Keratinocyte (primary cell): ENCODE measurements around the gene RAC2. TPM values are rescaled to one million over a fixed set of nuclear protein-coding genes. Genes with fewer than 3 reads are reported as not detected.

Experiments used
- DNase-seq: peaks from one replicate; pipeline ENCODE4 v3.0.0-alpha.2; 2011; ENCODE audit warnings: low read depth, missing footprints, low spot score
- FAIRE-seq: peaks from 2 replicates; lab custom pipeline; 2011; peaks lifted over from hg19 to GRCh38; lab: Jason Lieb, UNC
- H2AFZ ChIP-seq: 2 replicates; pipeline ENCODE4 v1.6.0; 2012; ENCODE audit warnings: low read length, control low read depth, inconsistent platforms; ENCODE audit not compliant: control insufficient read depth
- H3K27ac ChIP-seq: 2 replicates; pipeline ENCODE4 v1.5.1; 2011; ENCODE audit warnings: low read length; ENCODE audit not compliant: control insufficient read depth, insufficient read depth
- H3K27me3 ChIP-seq: 3 replicates; pipeline ENCODE4 v1.6.0; 2011; ENCODE audit warnings: low read length; ENCODE audit not compliant: control insufficient read depth, insufficient read depth; ENCODE audit errors: extremely low read depth
- H3K36me3 ChIP-seq, 2 experiments: 2 replicates in 1 of 2; 3 replicates in 1 of 2; pipeline ENCODE4 v1.5.1; 2011; ENCODE audit warnings: low read length in 2 of 2, mild to moderate bottlenecking in 1 of 2; ENCODE audit not compliant: control insufficient read depth in 2 of 2, insufficient read depth in 2 of 2; ENCODE audit errors: extremely low read depth in 1 of 2
- H3K4me1 ChIP-seq: 3 replicates; pipeline ENCODE4 v1.5.1; 2011; ENCODE audit warnings: low read length; ENCODE audit not compliant: control insufficient read depth, insufficient read depth; ENCODE audit errors: extremely low read depth
- H3K4me2 ChIP-seq: 3 replicates; pipeline ENCODE4 v1.6.0; 2011; ENCODE audit warnings: low read depth, low read length; ENCODE audit not compliant: control insufficient read depth, insufficient read depth; ENCODE audit errors: extremely low read depth
- H3K4me3 ChIP-seq, 3 experiments: fragments of 200-600 bp in 1 of 3; sonication (generic) in 1 of 3; 2 replicates in 2 of 3; 3 replicates in 1 of 3; pipeline ENCODE4 v1.5.1; 2011 to 2016; ENCODE audit warnings: low read length in 3 of 3, mild to moderate bottlenecking in 3 of 3, control low read depth in 2 of 3, inconsistent platforms in 1 of 3, low read depth in 1 of 3, mixed read lengths in 1 of 3, mixed run types in 1 of 3, moderate library complexity in 1 of 3; ENCODE audit not compliant: control insufficient read depth in 2 of 3, insufficient read depth in 2 of 3; ENCODE audit errors: extremely low read depth in 1 of 3
- H3K79me2 ChIP-seq: 2 replicates; pipeline ENCODE4 v1.6.0; 2012; ENCODE audit warnings: low read length; ENCODE audit not compliant: control insufficient read depth, insufficient read depth
- H3K9ac ChIP-seq: 3 replicates; pipeline ENCODE4 v1.6.0; 2011; ENCODE audit warnings: low read length; ENCODE audit not compliant: control insufficient read depth, insufficient read depth; ENCODE audit errors: extremely low read depth
- H3K9me1 ChIP-seq: 3 replicates; pipeline ENCODE4 v1.6.0; 2011; ENCODE audit warnings: low read length; ENCODE audit not compliant: control insufficient read depth, insufficient read depth; ENCODE audit errors: extremely low read depth
- H3K9me3 ChIP-seq: 2 replicates; pipeline ENCODE4 v1.5.1; 2012; ENCODE audit warnings: low read depth, low read length; ENCODE audit not compliant: control insufficient read depth
- H4K20me1 ChIP-seq: 3 replicates; pipeline ENCODE4 v1.6.0; 2011; ENCODE audit warnings: low read length; ENCODE audit not compliant: control insufficient read depth, insufficient read depth; ENCODE audit errors: extremely low read depth
- EZH2 ChIP-seq: IDR thresholded peaks from one replicate; pipeline ENCODE4 v1.6.1; 2012; ENCODE audit warnings: inconsistent platforms, mild to moderate bottlenecking, low read length, moderate library complexity
- dilution Hi-C: fragments of 300-500 bp; cut with MboI; formaldehyde crosslinking; loops from one replicate; pipeline ENCODE4 v1.7.0; 2020; ENCODE audit warnings: low sequenced_read_pairs; ENCODE audit not compliant: extremely low pct_ligation_motif_present
- polyA plus RNA-seq, 5 experiments: library from polyadenylated mRNA; depleted of rRNA in 3 of 5; stranded (reverse) in 3 of 5; stranded (forward) in 1 of 5; unstranded in 1 of 5; fragments of >200 nt; gene quantifications; 1 replicate in 1 of 5; 2 replicates in 3 of 5; 3 replicates in 1 of 5; pipeline versions ENCODE4 v1.2.1 to v1.2.3, GENCODE V29; 2011 to 2012; ENCODE audit warnings: missing spikeins in 2 of 5, low read depth in 1 of 5, low replicate concordance in 1 of 5
- TF ChIP-seq, protein P1 (sequence below), 3 experiments: IDR thresholded peaks in 1 of 3; conservative IDR thresholded peaks in 1 of 3; optimal IDR thresholded peaks in 1 of 3; 2 replicates in 2 of 3; 3 replicates in 1 of 3; pipeline versions ENCODE3 to v1.5.1; 2011; ENCODE audit warnings: low read length in 3 of 3, mild to moderate bottlenecking in 3 of 3, moderate library complexity in 2 of 3, control low read depth in 1 of 3, inconsistent platforms in 1 of 3; ENCODE audit not compliant: insufficient read depth in 2 of 3; ENCODE audit errors: extremely low read depth in 1 of 3

The RAC2 gene
- polyA plus RNA-seq, 1 donor (not counting 4 experiments of a cell fraction or from before 2014, with no cell fraction given): 78.6 TPM

DNA sequence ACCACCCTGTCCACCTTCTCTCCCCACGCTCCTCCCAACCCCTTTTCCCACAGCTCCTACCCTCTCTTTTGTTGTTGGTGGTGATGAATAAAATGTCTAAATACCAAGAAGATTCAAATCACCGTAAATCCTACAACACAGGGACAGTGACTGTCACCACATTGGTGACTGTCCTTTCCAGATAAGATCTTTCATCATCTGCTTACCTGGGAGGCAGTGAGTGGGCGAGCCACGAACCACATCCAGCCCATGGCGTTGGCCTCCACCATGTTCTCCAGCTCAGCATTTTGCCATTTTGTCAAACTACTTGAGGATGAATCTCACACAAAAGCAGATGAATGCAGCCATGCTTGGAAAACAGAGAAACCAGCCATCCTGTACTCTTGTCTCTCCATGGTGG is 31.6 kb upstream of the RAC2 start:
- no peaks in the 10 kb centered on the region for H3K36me3 ChIP-seq
- TF ChIP-seq, protein P1, sequence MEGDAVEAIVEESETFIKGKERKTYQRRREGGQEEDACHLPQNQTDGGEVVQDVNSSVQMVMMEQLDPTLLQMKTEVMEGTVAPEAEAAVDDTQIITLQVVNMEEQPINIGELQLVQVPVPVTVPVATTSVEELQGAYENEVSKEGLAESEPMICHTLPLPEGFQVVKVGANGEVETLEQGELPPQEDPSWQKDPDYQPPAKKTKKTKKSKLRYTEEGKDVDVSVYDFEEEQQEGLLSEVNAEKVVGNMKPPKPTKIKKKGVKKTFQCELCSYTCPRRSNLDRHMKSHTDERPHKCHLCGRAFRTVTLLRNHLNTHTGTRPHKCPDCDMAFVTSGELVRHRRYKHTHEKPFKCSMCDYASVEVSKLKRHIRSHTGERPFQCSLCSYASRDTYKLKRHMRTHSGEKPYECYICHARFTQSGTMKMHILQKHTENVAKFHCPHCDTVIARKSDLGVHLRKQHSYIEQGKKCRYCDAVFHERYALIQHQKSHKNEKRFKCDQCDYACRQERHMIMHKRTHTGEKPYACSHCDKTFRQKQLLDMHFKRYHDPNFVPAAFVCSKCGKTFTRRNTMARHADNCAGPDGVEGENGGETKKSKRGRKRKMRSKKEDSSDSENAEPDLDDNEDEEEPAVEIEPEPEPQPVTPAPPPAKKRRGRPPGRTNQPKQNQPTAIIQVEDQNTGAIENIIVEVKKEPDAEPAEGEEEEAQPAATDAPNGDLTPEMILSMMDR (optimal IDR thresholded peaks at IDR 0.05 in 1 of 3, IDR thresholded peaks at IDR 0.05 in 1 of 3, conservative IDR thresholded peaks at IDR 0.05 in 1 of 3; ENCODE audit: extremely low read depth in 1 of 3, insufficient read depth in 2 of 3, low read length in 3 of 3): no peak
- TF ChIP-seq EZH2: no peak
- peaks cover 7% of the 10 kb centered on the region for H3K27me3 ChIP-seq
- peaks cover 6% of the 10 kb centered on the region for H3K4me1 ChIP-seq
- no peaks in the 10 kb centered on the region for H3K9me3 ChIP-seq
- H4K20me1 ChIP-seq: no peaks in the 10 kb centered on the region
- FAIRE-seq (no peak), DNase-seq (no peak)
- H2AFZ ChIP-seq: no peak overlapping the region
- H3K4me3 ChIP-seq: no peak overlapping the region
- H3K9ac ChIP-seq: no peak overlapping the region
- no peaks in the 10 kb centered on the region for H3K79me2 ChIP-seq
- H3K9me1 ChIP-seq: no peaks in the 10 kb centered on the region
- H3K4me2 ChIP-seq: no peak overlapping the region
- no peak overlapping the region for H3K27ac ChIP-seq
- dilution Hi-C loops: no loop called here

DNA sequence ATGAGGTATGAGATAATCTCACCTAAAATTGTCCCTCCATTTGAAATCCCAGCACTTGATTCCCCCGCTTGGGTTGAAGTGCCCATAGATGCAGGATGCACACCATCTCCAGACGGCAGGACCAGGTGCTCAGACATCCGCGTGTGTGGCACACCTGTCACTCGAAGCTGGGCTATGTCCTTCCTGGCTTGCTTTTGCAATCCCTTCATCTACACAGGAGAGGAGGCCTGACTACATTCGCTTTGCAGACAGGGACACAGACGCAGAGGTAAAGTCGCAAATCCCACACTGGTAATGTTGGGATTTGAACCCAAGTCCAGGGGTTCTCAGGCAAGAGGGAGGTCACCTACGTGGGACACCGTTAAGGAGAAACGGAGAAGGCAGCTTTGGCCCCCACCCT is 31.1 kb upstream of the RAC2 start:
- no peaks in the 10 kb centered on the region for H3K79me2 ChIP-seq
- H3K4me2 ChIP-seq: no peak overlapping the region
- no peak overlapping the region for H3K27ac ChIP-seq
- H2AFZ ChIP-seq: no peak overlapping the region
- no peaks in the 10 kb centered on the region for H3K9me1 ChIP-seq
- H3K4me1 ChIP-seq: peaks cover 6% of the 10 kb centered on the region
- no peak for FAIRE-seq
- H3K27me3 ChIP-seq: peaks cover 8% of the 10 kb centered on the region
- H3K36me3 ChIP-seq: no peaks in the 10 kb centered on the region
- H3K4me3 ChIP-seq: no peak overlapping the region
- H3K9ac ChIP-seq: no peak overlapping the region
- dilution Hi-C loops: no loop called here
- TF ChIP-seq EZH2: no peak
- TF ChIP-seq, protein P1 (optimal IDR thresholded peaks at IDR 0.05 in 1 of 3, IDR thresholded peaks at IDR 0.05 in 1 of 3, conservative IDR thresholded peaks at IDR 0.05 in 1 of 3; ENCODE audit: extremely low read depth in 1 of 3, insufficient read depth in 2 of 3, low read length in 3 of 3): no peak
- no peak for DNase-seq
- no peaks in the 10 kb centered on the region for H4K20me1 ChIP-seq
- H3K9me3 ChIP-seq: no peaks in the 10 kb centered on the region
